ENCODE measurements around the gene JAK1.

JAK1 gene

GRCh38 chr1:64836802-64837201, 129.5 kb downstream of the JAK1 start:
- H3K9ac ChIP-seq (ENCODE audit: low read length): no peak overlapping the region
- H3K36me3 ChIP-seq (replicated peaks; ENCODE audit: insufficient read depth, low read length): peaks cover 22% of the 10 kb centered on the region; the same call in 1 of the 2 replicates
- no peak overlapping the region for H3K4me2 ChIP-seq (ENCODE audit: low read depth, low read length)
- DNase-seq: no peak
- TF ChIP-seq EZH2phosphoT487 (IDR thresholded peaks at IDR 0.05; ENCODE audit: low read length): no peak
- no peak for TF ChIP-seq CTCF (IDR thresholded peaks at IDR 0.05; ENCODE audit: low read length)
- no peak for TF ChIP-seq EZH2 (optimal IDR thresholded peaks at IDR 0.05; ENCODE audit: low read depth, low read length)
- H3F3A ChIP-seq (ENCODE audit: insufficient read depth, low read length): no peaks in the 10 kb centered on the region
- no peaks in the 10 kb centered on the region for H3K27me3 ChIP-seq (replicated peaks; ENCODE audit: insufficient read depth, low read length)
- no peaks in the 10 kb centered on the region for H3K9me3 ChIP-seq (replicated peaks; ENCODE audit: insufficient read depth, low read length)
- no peaks in the 10 kb centered on the region for H3K9me2 ChIP-seq (replicated peaks; ENCODE audit: insufficient read depth, low read length)
- H3K4me3 ChIP-seq (ENCODE audit: low read length): no peak overlapping the region
- no peaks in the 10 kb centered on the region for H4K20me1 ChIP-seq (ENCODE audit: insufficient read depth, low read length)
- H3K79me2 ChIP-seq (ENCODE audit: low read length): no peaks in the 10 kb centered on the region
- no peak overlapping the region for H3K27ac ChIP-seq (ENCODE audit: low read length)
- H2AFZ ChIP-seq (ENCODE audit: low read length): no peak overlapping the region
- H3K4me1 ChIP-seq (ENCODE audit: low read length): peaks cover 2% of the 10 kb centered on the region; the same call in 1 of the 2 replicates

GRCh38 chr1:64834734-64835133, 131.6 kb downstream of the JAK1 start:
- H3K27ac ChIP-seq (ENCODE audit: low read length): no peak overlapping the region
- no peak for DNase-seq
- H3K4me2 ChIP-seq (ENCODE audit: low read depth, low read length): no peak overlapping the region
- H3K9ac ChIP-seq (ENCODE audit: low read length): no peak overlapping the region
- H3K9me2 ChIP-seq (replicated peaks; ENCODE audit: insufficient read depth, low read length): no peaks in the 10 kb centered on the region
- H3K27me3 ChIP-seq (replicated peaks; ENCODE audit: insufficient read depth, low read length): no peaks in the 10 kb centered on the region
- H3K4me1 ChIP-seq (ENCODE audit: low read length): peaks cover 5% of the 10 kb centered on the region; the same call in 1 of the 2 replicates
- no peaks in the 10 kb centered on the region for H4K20me1 ChIP-seq (ENCODE audit: insufficient read depth, low read length)
- H3K9me3 ChIP-seq (replicated peaks; ENCODE audit: insufficient read depth, low read length): no peaks in the 10 kb centered on the region
- no peak for TF ChIP-seq EZH2phosphoT487 (IDR thresholded peaks at IDR 0.05; ENCODE audit: low read length)
- no peak for TF ChIP-seq EZH2 (optimal IDR thresholded peaks at IDR 0.05; ENCODE audit: low read depth, low read length)
- no peak for TF ChIP-seq CTCF (IDR thresholded peaks at IDR 0.05; ENCODE audit: low read length)
- no peaks in the 10 kb centered on the region for H3K79me2 ChIP-seq (ENCODE audit: low read length)
- peaks cover 22% of the 10 kb centered on the region; the same call in 1 of the 2 replicates for H3K36me3 ChIP-seq (replicated peaks; ENCODE audit: insufficient read depth, low read length)
- no peaks in the 10 kb centered on the region for H3F3A ChIP-seq (ENCODE audit: insufficient read depth, low read length)
- no peak overlapping the region for H3K4me3 ChIP-seq (ENCODE audit: low read length)
- no peak overlapping the region for H2AFZ ChIP-seq (ENCODE audit: low read length)

GRCh38 chr1:64830030-64830651, 136.2 kb downstream of the JAK1 start:
- H3K4me1 ChIP-seq (ENCODE audit: low read length): peaks cover 32% of the 10 kb centered on the region
- H3K4me3 ChIP-seq (ENCODE audit: low read length): no peak overlapping the region
- no peak overlapping the region for H3K4me2 ChIP-seq (ENCODE audit: low read depth, low read length)
- TF ChIP-seq CTCF (IDR thresholded peaks at IDR 0.05; ENCODE audit: low read length) (no peak), EZH2 (optimal IDR thresholded peaks at IDR 0.05; ENCODE audit: low read depth, low read length) (no peak), EZH2phosphoT487 (IDR thresholded peaks at IDR 0.05; ENCODE audit: low read length) (no peak)
- no peak overlapping the region for H3K27ac ChIP-seq (ENCODE audit: low read length)
- H3K79me2 ChIP-seq (ENCODE audit: low read length): no peaks in the 10 kb centered on the region
- no peaks in the 10 kb centered on the region for H3K9me2 ChIP-seq (replicated peaks; ENCODE audit: insufficient read depth, low read length)
- H4K20me1 ChIP-seq (ENCODE audit: insufficient read depth, low read length): no peaks in the 10 kb centered on the region
- peaks cover 17% of the 10 kb centered on the region for H3F3A ChIP-seq (ENCODE audit: insufficient read depth, low read length)
- H3K27me3 ChIP-seq (replicated peaks; ENCODE audit: insufficient read depth, low read length): no peaks in the 10 kb centered on the region
- H3K36me3 ChIP-seq (replicated peaks; ENCODE audit: insufficient read depth, low read length): peaks cover 11% of the 10 kb centered on the region; the same call in 1 of the 2 replicates
- no peak overlapping the region for H2AFZ ChIP-seq (ENCODE audit: low read length)
- no peaks in the 10 kb centered on the region for H3K9me3 ChIP-seq (replicated peaks; ENCODE audit: insufficient read depth, low read length)
- DNase-seq: no peak
- no peak overlapping the region for H3K9ac ChIP-seq (ENCODE audit: low read length)

All from MM.1S (cell line).